Epithelial cell of esophagus (primary cell): ENCODE results near the gene UBE2D2.
A peak's percentile ranks its signal among the peaks of the same experiment; 100 is the strongest.

Source experiments
- DNase-seq: peaks from one replicate; pipeline ENCODE4 v3.0.0; 2010; ENCODE audit warnings: low read depth
- H3K4me3 ChIP-seq: 2 replicates; pipeline ENCODE4 v1.5.1; 2011; ENCODE audit warnings: mild to moderate bottlenecking, low read length, control low read depth
- TF ChIP-seq, protein P1 (sequence below): IDR thresholded peaks from 2 replicates; pipeline ENCODE4 v1.5.1; 2011; ENCODE audit warnings: low read depth, mild to moderate bottlenecking, low read length, control low read depth, inconsistent platforms; ENCODE audit not compliant: insufficient read depth; ENCODE audit errors: missing control alignments

UBE2D2 gene

DNA sequence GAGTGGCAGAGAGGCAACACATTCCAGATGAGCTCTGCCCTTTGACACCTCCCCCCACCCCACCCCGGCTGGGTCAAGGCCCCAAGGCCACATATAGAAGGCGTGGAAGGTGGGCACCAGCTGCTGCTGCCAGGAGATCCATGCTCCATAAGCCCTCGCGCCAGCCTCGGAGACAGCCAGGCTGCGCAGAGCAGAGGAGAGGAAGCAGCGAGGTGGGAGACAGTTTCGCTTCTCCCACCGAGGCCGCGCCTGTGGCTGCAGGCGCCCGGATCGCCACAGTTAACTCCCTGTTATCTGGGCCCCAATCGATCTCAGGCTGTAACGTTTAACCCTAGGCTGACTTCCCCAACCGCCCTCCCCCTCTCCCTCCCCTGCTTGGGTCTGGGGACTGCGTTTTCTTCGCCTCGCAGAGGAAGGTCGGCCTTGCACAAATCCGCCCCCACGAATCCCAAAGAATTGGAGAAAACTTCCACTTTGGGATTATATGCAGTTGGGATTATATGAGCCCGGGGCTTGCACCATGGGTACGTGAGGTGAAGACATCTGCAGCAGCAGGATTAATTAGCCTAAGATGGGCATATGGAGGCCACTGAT, 85.9 kb downstream of the UBE2D2 start:
- TF ChIP-seq, protein P1, sequence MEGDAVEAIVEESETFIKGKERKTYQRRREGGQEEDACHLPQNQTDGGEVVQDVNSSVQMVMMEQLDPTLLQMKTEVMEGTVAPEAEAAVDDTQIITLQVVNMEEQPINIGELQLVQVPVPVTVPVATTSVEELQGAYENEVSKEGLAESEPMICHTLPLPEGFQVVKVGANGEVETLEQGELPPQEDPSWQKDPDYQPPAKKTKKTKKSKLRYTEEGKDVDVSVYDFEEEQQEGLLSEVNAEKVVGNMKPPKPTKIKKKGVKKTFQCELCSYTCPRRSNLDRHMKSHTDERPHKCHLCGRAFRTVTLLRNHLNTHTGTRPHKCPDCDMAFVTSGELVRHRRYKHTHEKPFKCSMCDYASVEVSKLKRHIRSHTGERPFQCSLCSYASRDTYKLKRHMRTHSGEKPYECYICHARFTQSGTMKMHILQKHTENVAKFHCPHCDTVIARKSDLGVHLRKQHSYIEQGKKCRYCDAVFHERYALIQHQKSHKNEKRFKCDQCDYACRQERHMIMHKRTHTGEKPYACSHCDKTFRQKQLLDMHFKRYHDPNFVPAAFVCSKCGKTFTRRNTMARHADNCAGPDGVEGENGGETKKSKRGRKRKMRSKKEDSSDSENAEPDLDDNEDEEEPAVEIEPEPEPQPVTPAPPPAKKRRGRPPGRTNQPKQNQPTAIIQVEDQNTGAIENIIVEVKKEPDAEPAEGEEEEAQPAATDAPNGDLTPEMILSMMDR, result no peak
- H3K4me3 ChIP-seq, result no peak overlapping the region
- no peak for DNase-seq

DNA sequence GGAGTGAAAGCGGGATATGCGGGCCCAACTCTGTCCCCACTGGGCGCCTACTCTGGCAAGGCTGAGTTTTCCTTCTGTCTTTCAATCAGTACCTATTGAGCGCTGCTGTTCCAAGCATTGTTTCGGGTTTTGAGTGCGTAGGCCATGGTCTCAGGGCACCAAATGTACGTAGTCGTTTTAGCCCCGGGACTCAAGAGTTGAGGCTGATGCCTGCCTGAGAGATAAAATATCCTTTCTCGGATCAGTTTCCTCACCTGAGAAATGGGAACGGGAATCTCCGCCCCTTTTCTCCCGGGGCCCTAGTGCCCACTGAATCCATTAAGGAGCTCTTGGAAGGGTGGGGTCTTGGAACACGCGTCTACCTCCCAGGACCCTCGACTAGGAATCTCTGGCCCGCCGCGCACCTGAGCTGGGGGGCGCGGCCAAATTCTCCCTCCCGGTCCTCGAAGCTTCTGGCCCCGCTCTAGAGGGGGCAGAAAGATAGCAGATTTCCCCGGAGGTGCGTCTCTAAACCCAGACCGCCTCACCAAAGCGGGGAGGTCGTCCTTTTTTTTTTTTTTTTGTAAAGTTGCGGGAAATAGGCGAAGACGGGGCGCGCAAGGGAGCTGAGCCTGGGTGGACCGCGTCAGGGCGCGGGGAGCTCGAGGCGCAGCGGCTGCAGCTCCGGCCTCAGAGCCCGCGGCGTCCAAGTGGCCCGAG, 86.5 kb downstream of the UBE2D2 start:
- TF ChIP-seq, protein P1, result no peak
- no peak for DNase-seq
- peak overlapping the region; percentile 21 for H3K4me3 ChIP-seq

DNA sequence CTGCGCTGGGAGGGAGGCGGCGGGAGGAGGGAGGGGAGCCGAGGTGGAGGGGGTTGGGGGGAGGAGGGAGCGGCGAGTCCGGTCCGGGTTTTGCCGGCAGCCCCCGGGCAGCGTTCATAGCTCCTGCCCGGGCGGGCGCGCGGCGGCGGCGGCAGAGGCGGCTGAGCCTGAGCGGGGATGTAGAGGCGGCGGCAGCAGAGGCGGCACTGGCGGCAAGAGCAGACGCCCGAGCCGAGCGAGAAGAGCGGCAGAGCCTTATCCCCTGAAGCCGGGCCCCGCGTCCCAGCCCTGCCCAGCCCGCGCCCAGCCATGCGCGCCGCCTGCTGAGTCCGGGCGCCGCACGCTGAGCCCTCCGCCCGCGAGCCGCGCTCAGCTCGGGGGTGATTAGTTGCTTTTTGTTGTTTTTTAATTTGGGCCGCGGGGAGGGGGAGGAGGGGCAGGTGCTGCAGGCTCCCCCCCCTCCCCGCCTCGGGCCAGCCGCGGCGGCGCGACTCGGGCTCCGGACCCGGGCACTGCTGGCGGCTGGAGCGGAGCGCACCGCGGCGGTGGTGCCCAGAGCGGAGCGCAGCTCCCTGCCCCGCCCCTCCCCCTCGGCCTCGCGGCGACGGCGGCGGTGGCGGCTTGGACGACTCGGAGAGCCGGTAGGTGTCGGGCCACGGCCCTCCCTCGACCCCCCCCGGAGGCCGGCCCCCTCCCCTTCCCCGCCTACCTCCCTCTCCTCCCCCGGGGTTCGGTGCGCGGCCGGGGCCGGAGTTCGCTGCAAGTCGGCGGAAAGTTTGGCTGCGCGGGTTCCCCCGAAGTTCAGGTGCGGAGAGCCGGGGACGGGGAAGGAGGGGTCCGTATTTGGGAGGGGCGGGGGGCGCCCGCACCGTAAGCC, 87.3 kb downstream of the UBE2D2 start, which contains the start of gene CXXC5:
CXXC5 (plus strand) TSS at position 145 of the 877 bp plus-strand sequence. CDS start 32,175 bp downstream, outside the sequence.
- DNase-seq, result peak; percentile 82
- peak within 1 kb of the TSS; percentile 48 for H3K4me3 ChIP-seq
- TF ChIP-seq, protein P1, result no peak

DNA sequence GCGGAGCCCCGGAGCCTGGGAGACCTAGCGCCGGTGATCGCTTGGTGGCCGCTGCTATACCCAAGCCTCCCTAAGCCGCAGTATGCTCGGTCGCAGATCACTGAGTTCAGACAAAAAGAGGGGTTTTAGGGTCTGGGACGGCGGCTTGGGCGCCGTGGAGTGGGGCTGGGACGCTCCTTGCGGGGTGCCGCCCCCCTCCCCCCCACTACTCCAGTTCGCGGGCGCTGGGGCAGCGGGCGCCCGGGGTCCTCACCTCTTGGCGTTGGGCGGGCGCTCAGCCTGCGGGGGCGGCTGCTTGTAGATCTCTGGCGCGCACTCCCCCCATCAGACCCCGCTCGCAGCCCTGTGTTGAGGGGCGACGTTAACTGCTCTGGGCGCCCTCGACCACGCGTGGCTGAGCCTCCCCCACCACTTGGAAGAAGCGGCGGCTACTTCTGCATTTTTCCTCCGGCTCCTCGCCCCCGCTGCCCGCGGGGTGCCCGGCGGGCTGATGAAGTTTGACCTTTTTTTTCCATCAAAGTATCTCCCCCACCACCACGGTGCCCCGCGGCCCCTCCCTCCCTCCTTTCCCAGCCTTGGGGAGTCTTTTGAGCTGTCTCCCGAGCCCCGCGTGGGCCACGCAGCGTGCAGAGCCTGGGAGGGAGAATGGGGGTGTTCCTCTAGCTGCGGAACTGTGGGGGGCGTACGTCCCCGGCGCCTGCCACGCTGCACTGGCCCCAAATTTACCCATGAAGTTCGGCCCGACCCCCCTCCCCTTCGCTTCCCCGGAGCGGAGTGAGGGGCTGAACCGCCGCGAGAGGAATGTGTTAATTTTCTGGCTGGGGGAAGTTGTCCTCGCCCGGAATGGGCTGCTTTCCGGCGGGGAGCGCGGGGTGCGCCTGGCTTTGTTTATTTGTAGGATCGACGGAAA, 88.2 kb downstream of the UBE2D2 start:
- H3K4me3 ChIP-seq, result peak overlapping the region; percentile 48
- DNase-seq, result no peak
- TF ChIP-seq, protein P1, result no peak

DNA sequence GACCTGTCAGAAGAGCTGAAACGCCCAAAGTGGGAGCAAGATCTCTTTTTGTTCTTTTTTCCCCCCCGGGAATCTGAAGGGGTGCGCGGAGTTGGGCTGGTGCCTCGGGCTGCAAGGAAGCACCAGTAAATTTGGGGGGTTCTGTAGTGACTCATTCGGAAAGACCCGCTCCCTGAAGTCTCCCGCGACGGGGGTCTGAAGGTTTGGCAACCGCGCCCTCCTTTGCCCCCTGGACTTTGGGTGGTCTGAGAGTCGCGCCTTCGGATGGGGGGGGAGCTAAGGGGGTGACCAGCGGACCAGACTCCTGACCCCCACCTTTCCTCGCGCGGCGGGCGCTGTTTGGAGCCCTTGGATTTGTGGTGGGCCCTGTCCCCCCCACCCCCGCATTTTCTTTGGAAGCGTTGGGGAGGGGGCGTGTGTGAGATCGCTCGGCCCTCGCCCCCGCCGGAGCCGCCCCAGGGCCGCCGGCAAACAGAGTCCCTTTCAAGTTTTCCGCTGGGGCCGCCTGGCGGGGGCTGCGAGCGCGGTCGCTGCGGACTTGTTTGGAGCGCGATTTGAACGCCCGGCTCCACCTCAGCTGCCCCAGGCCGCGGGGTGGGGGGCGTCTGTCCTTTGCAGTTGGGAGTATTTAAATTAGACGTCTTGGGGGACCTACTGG, 89.0 kb downstream of the UBE2D2 start:
- H3K4me3 ChIP-seq, result peak overlapping the region; percentile 48
- DNase-seq, result no peak
- TF ChIP-seq, protein P1, result no peak

DNA sequence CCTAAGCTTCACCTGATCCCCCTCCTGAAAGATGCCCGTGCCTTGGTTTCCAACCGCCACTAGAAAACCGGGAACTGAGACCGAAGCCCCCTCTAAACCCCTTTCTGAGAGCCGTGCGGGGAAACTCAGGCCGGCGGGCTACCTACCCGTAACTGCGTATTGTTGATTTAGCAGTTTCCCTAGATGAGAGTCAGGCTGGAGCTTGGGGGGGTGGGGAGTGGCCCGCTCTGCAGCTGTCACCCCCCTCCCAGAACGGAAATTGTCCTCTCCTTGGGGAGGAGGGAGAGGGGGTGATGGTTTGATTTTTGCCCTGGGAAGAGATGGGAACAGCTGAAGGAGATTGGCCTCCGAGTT, 89.5 kb downstream of the UBE2D2 start:
- DNase-seq, result no peak
- no peak overlapping the region for H3K4me3 ChIP-seq
- TF ChIP-seq, protein P1, result no peak
